Karpas-422 (cell line): ENCODE measurements around the gene PCDHB8. TPM values are rescaled to one million over a fixed set of nuclear protein-coding genes. Genes with fewer than 3 reads are reported as not detected.
"Not testable (repeated sequence)": the region's sequence is repeated elsewhere in the genome, so short reads cannot be mapped to it uniquely, and the experiment has no call there.

Experiments used
- DNase-seq: peaks from one replicate; pipeline ENCODE4 v3.0.0-alpha.2; 2015
- H2AFZ ChIP-seq: fragments of 200-600 bp; sonication (generic); 2 replicates; pipeline ENCODE4 v1.6.1; 2014; ENCODE audit warnings: antibody characterized with exemption, low read length, mixed read lengths
- H3K27ac ChIP-seq: fragments of 200-600 bp; sonication (generic); 2 replicates; pipeline ENCODE4 v1.5.1; 2014; ENCODE audit warnings: mild to moderate bottlenecking, low read length, moderate library complexity
- H3K27me3 ChIP-seq: fragments of 200-600 bp; sonication (generic); 2 replicates; pipeline ENCODE4 v1.6.1; 2014; ENCODE audit warnings: low read length, mixed read lengths
- H3K36me3 ChIP-seq: fragments of 200-600 bp; sonication (generic); 2 replicates; pipeline ENCODE4 v1.6.1; 2014; ENCODE audit warnings: low read length, mixed read lengths; ENCODE audit not compliant: insufficient read depth
- H3K4me1 ChIP-seq: fragments of 200-600 bp; sonication (generic); 2 replicates; pipeline ENCODE4 v1.6.1; 2014; ENCODE audit warnings: mild to moderate bottlenecking, low read length, mixed read lengths
- H3K4me2 ChIP-seq: fragments of 200-600 bp; sonication (generic); 2 replicates; pipeline ENCODE4 v1.6.1; 2014; ENCODE audit warnings: low read length, low read depth, mild to moderate bottlenecking; ENCODE audit not compliant: poor library complexity, severe bottlenecking
- H3K4me3 ChIP-seq: fragments of 200-600 bp; sonication (generic); 2 replicates; pipeline ENCODE4 v1.5.1; 2014; ENCODE audit warnings: mild to moderate bottlenecking, antibody characterized with exemption, low read length, mixed read lengths
- H3K79me2 ChIP-seq: fragments of 200-600 bp; sonication (generic); 2 replicates; pipeline ENCODE4 v1.6.1; 2014; ENCODE audit warnings: mild to moderate bottlenecking, low read length, mixed read lengths
- H3K9ac ChIP-seq: fragments of 200-600 bp; sonication (generic); 2 replicates; pipeline ENCODE4 v1.6.0; 2014; ENCODE audit warnings: low read length
- H3K9me2 ChIP-seq: fragments of 200-600 bp; sonication (generic), shearing (Covaris generic); replicated peaks from 2 replicates; pipeline ENCODE4 v1.6.0; 2014; ENCODE audit warnings: mild to moderate bottlenecking, low read length, moderate library complexity; ENCODE audit not compliant: insufficient read depth
- H3K9me3 ChIP-seq: fragments of 300-700, 200-600 bp; sonication (generic); 2 replicates; pipeline ENCODE4 v1.6.1; 2014; ENCODE audit warnings: low read length, mixed read lengths
- H4K20me1 ChIP-seq: fragments of 200-600 bp; sonication (generic); 2 replicates; pipeline ENCODE4 v1.6.1; 2014; ENCODE audit warnings: mild to moderate bottlenecking, antibody characterized with exemption, low read length, low read depth; ENCODE audit not compliant: insufficient read depth
- total RNA-seq: library from RNA; depleted of rRNA; stranded (reverse); fragments of >200 nt; shearing (Covaris generic); gene quantifications from 2 replicates; pipeline ENCODE4 v1.2.3, GENCODE V29; 2014; ENCODE audit warnings: low replicate concordance

The PCDHB8 gene
- total RNA-seq, 1 experiment from 2014 or later, result not detected

GRCh38 chr5:141213656-141214339 is 36.2 kb downstream of the PCDHB8 start, which contains the start of gene PCDHB13:
PCDHB13 (plus strand) TSS chr5:141213919; CDS start chr5:141214124, 205 bp downstream.
- not testable (repeated sequence) for H3K9me3 ChIP-seq, H3K36me3 ChIP-seq, H3K9ac ChIP-seq, H3K9me2 ChIP-seq, H3K4me2 ChIP-seq, H3K27ac ChIP-seq, H3K4me3 ChIP-seq, H3K79me2 ChIP-seq, H2AFZ ChIP-seq, H3K27me3 ChIP-seq, H4K20me1 ChIP-seq, H3K4me1 ChIP-seq
- DNase-seq, result peak; percentile 76

- H3K36me3 ChIP-seq, H3K79me2 ChIP-seq, H3K4me2 ChIP-seq, H4K20me1 ChIP-seq, H3K4me1 ChIP-seq, H3K9me2 ChIP-seq, H2AFZ ChIP-seq, H3K9ac ChIP-seq, H3K4me3 ChIP-seq, H3K27me3 ChIP-seq, H3K9me3 ChIP-seq, DNase-seq, H3K27ac ChIP-seq: not testable (repeated sequence)
These were observed 37.0 kb downstream of the PCDHB8 start for GRCh38 chr5:141214583-141214982.

GRCh38 chr5:141215504-141215903 is 37.9 kb downstream of the PCDHB8 start:
- not testable (repeated sequence) for H3K4me1 ChIP-seq, H2AFZ ChIP-seq, H3K27me3 ChIP-seq, H3K4me2 ChIP-seq, H4K20me1 ChIP-seq, H3K36me3 ChIP-seq, H3K27ac ChIP-seq, H3K9ac ChIP-seq, H3K9me3 ChIP-seq, H3K9me2 ChIP-seq, H3K4me3 ChIP-seq, H3K79me2 ChIP-seq, DNase-seq

- not testable (repeated sequence) for H3K27ac ChIP-seq, DNase-seq, H3K4me2 ChIP-seq, H3K9me2 ChIP-seq, H3K36me3 ChIP-seq, H3K27me3 ChIP-seq, H4K20me1 ChIP-seq, H3K4me1 ChIP-seq, H3K9ac ChIP-seq, H3K79me2 ChIP-seq, H3K9me3 ChIP-seq, H3K4me3 ChIP-seq, H2AFZ ChIP-seq
These were observed 38.4 kb downstream of the PCDHB8 start for GRCh38 chr5:141216035-141216434.

- Histone ChIP-seq H3K36me3 (no peaks in the 10 kb centered on the region), H3K27ac (no peak within 1 kb of the TSS), H3K4me3 (peak within 1 kb of the TSS; percentile 66), H3K9me3 (no peaks in the 10 kb centered on the region), H3K79me2 (no peaks in the 10 kb centered on the region), H3K9me2 (no peaks in the 10 kb centered on the region), H3K27me3 (0 out of 2 replicates have a peak, but pooled peaks cover 2% of the 10 kb centered on the region), H3K4me2 (peak within 1 kb of the TSS; percentile 74), H3K9ac (peak within 1 kb of the TSS; percentile 69), H3K4me1 (peaks cover 13% of the 10 kb centered on the region), H2AFZ (peak within 1 kb of the TSS; percentile 88), H4K20me1 (no peaks in the 10 kb centered on the region)
- peak; percentile 87 for DNase-seq
These were observed 45.7 kb downstream of the PCDHB8 start, which contains the start of gene PCDHB14 for GRCh38 chr5:141223112-141223783. PCDHB14 (plus strand) TSS chr5:141223343; CDS start chr5:141223506, 163 bp downstream.

GRCh38 chr5:141224844-141225243 is 47.3 kb downstream of the PCDHB8 start:
- H3K27me3 ChIP-seq, H3K9me2 ChIP-seq, H3K27ac ChIP-seq, H3K9me3 ChIP-seq, H3K36me3 ChIP-seq, DNase-seq, H3K9ac ChIP-seq, H3K79me2 ChIP-seq, H3K4me2 ChIP-seq, H3K4me3 ChIP-seq, H4K20me1 ChIP-seq, H2AFZ ChIP-seq: not testable (repeated sequence)
- H3K4me1 ChIP-seq, result peaks cover 13% of the 10 kb centered on the region

GRCh38 chr5:141225421-141225820 is 47.8 kb downstream of the PCDHB8 start:
- peaks cover 13% of the 10 kb centered on the region for H3K4me1 ChIP-seq
- H3K9ac ChIP-seq, H3K4me2 ChIP-seq, H3K9me2 ChIP-seq, H3K79me2 ChIP-seq, H3K4me3 ChIP-seq, DNase-seq, H3K36me3 ChIP-seq, H3K27me3 ChIP-seq, H3K9me3 ChIP-seq, H4K20me1 ChIP-seq, H2AFZ ChIP-seq, H3K27ac ChIP-seq: not testable (repeated sequence)
